BJ (cell line): ENCODE measurements around the gene ZC3HAV1L. TPM values are rescaled to one million over a fixed set of nuclear protein-coding genes. Genes with fewer than 3 reads are reported as not detected.

ENCODE experiments used
- CTCF ChIA-PET: fragments of 350-600 bp; formaldehyde crosslinking; extraction: SDS; loops from one replicate; lab custom pipeline; 2021; ENCODE audit warnings: antibody characterized with exemption, inconsistent platforms; lab: Yijun Ruan, JAX
- POLR2A ChIA-PET: fragments of 300-600 bp; sonication (Branson Sonifier 250); formaldehyde crosslinking; extraction: SDS; loops from one replicate; lab custom pipeline; 2021; ENCODE audit warnings: antibody characterized with exemption; lab: Charles Lee
- DNase-seq: peaks from one replicate; pipeline ENCODE4 v3.0.0-alpha.2; 2011; ENCODE audit warnings: low read depth
- H3K27me3 ChIP-seq: 2 replicates; pipeline ENCODE4 v1.6.0; 2011; ENCODE audit warnings: low read length; ENCODE audit not compliant: control insufficient read depth, insufficient read depth
- H3K36me3 ChIP-seq: 2 replicates; pipeline ENCODE4 v1.5.1; 2011; ENCODE audit warnings: low read length; ENCODE audit not compliant: control insufficient read depth, insufficient read depth
- H3K4me3 ChIP-seq: 2 replicates; pipeline ENCODE4 v1.5.1; 2011; ENCODE audit warnings: low read depth, mild to moderate bottlenecking, control low read depth, low read length
- CTCF ChIP-seq: IDR thresholded peaks from 2 replicates; pipeline ENCODE4 v1.5.1; 2011; ENCODE audit warnings: low read depth, mild to moderate bottlenecking, control low read depth, inconsistent platforms, low read length, moderate library complexity; ENCODE audit not compliant: insufficient read depth
- polyA plus RNA-seq: library from polyadenylated mRNA; depleted of rRNA; stranded (reverse); fragments of >200 nt; gene quantifications from 2 replicates; pipeline ENCODE4 v1.2.3, GENCODE V29; 2011

ZC3HAV1L gene
- polyA plus RNA-seq, 1 experiment: 7.6 TPM

- POLR2A ChIA-PET: no interaction called here
- CTCF ChIA-PET: interaction anchor here (1.5 kb wide), 2 partner anchors 56 to 186 kb away, joined by 4 to 8 read pairs; no protein-coding TSS in a partner anchor
- Histone ChIP-seq H3K27me3 (no peaks in the 10 kb centered on the region), H3K36me3 (peaks cover 10% of the 10 kb centered on the region), H3K4me3 (no peak overlapping the region)
- no peak for DNase-seq
- TF ChIP-seq CTCF: no peak
Measured at GRCh38 chr7:139072796-139073195, 37.0 kb upstream of the ZC3HAV1L start.

- TF ChIP-seq CTCF: no peak
- POLR2A ChIA-PET: no interaction called here
- CTCF ChIA-PET: no interaction called here
Measured at GRCh38 chr7:139071680-139072079, 35.8 kb upstream of the ZC3HAV1L start.

GRCh38 chr7:139068544-139069399 is 32.9 kb upstream of the ZC3HAV1L start:
- ChIA-PET CTCF (interaction anchor here (0.7 to 1.7 kb wide), 4 partner anchors 9 to 178 kb away, joined by 3 to 7 read pairs (median 4); no protein-coding TSS in a partner anchor), POLR2A (no interaction called here)
- Histone ChIP-seq H3K27me3 (no peaks in the 10 kb centered on the region), H3K4me3 (no peak overlapping the region), H3K36me3 (peaks cover 18% of the 10 kb centered on the region)
- TF ChIP-seq CTCF: no peak
- DNase-seq: no peak

More at GRCh38 chr7:139071680-139072079, 35.8 kb upstream of the ZC3HAV1L start:
- H3K4me3 ChIP-seq: no peak overlapping the region
- H3K27me3 ChIP-seq: no peaks in the 10 kb centered on the region
- H3K36me3 ChIP-seq: peaks cover 10% of the 10 kb centered on the region
- DNase-seq: no peak

DNA sequence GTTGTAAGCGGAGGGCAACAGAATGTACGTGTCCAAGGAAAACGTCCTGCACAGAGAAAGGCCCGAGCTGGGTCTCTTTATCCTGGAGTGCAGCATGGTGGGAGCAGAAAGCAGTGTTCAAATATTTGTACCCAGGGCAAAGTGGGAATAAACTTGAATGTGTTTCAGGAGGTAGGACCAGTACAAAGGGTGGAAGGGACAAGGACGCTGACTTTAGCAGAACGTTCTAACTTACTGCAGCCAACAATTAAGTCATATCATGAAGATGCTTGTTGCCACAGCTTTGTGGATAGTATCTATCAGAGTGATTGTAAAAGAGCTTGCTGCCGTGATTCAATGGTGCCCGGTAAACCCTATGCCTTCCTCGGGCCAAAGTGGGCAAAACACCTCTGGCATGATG is 30.5 kb upstream of the ZC3HAV1L start:
- CTCF ChIA-PET: interaction anchor here (0.5 to 2.3 kb wide), 4 partner anchors 180 to 1064 kb away, joined by 3 to 9 read pairs (median 5); no protein-coding TSS in a partner anchor
- H3K27me3 ChIP-seq: no peaks in the 10 kb centered on the region
- H3K4me3 ChIP-seq: no peak overlapping the region
- DNase-seq: no peak
- no peak for TF ChIP-seq CTCF
- H3K36me3 ChIP-seq: peaks cover 20% of the 10 kb centered on the region
- POLR2A ChIA-PET: no interaction called here

- no peak for DNase-seq
- ChIA-PET POLR2A (no interaction called here), CTCF (interaction anchor here (1.6 to 3.8 kb wide), 3 partner anchors 9 to 179 kb away, joined by 4 to 15 read pairs (median 9); no protein-coding TSS in a partner anchor)
- no peak overlapping the region for H3K4me3 ChIP-seq
- H3K27me3 ChIP-seq: no peaks in the 10 kb centered on the region
- no peak for TF ChIP-seq CTCF
- H3K36me3 ChIP-seq: peaks cover 20% of the 10 kb centered on the region
Measured at GRCh38 chr7:139065323-139065722, 29.5 kb upstream of the ZC3HAV1L start.
